HG02759 (cell line): Measurements from ENCODE around the gene SLC45A3.

Experiments
- ATAC-seq: cut with Tn5 transposase; IDR thresholded peaks from one replicate; pipeline ENCODE4 v1.9.1; 2021; ENCODE audit warnings: mild to moderate bottlenecking, moderate library complexity; ENCODE audit not compliant: unreplicated experiment

Gene SLC45A3

GRCh38 chr1:205669341-205670149 is 10.8 kb downstream of the SLC45A3 start:
- ATAC-seq, result peak; percentile 47

- peak; percentile 42 for ATAC-seq
Measured at GRCh38 chr1:205668951-205669340, 11.4 kb downstream of the SLC45A3 start.

- ATAC-seq, result no peak
Measured at GRCh38 chr1:205667909-205668643, 12.2 kb downstream of the SLC45A3 start.

GRCh38 chr1:205666372-205667166 is 13.7 kb downstream of the SLC45A3 start:
- ATAC-seq, result no peak

GRCh38 chr1:205665201-205666045 is 14.9 kb downstream of the SLC45A3 start:
- peak; percentile 35 for ATAC-seq

- ATAC-seq, result no peak
Measured at GRCh38 chr1:205664399-205665017, 15.8 kb downstream of the SLC45A3 start.

- ATAC-seq, result no peak
Measured at GRCh38 chr1:205663286-205663936, 16.9 kb downstream of the SLC45A3 start.

GRCh38 chr1:205662791-205663190 is 17.5 kb downstream of the SLC45A3 start:
- no peak for ATAC-seq

GRCh38 chr1:205662135-205662738 is 18.1 kb downstream of the SLC45A3 start:
- ATAC-seq, result no peak

GRCh38 chr1:205661429-205662134 is 18.7 kb downstream of the SLC45A3 start:
- ATAC-seq, result no peak

GRCh38 chr1:205660361-205660760 is 19.9 kb downstream of the SLC45A3 start:
- no peak for ATAC-seq

GRCh38 chr1:205658943-205659581 is 21.2 kb downstream of the SLC45A3 start:
- peak; percentile 70 for ATAC-seq

GRCh38 chr1:205656236-205656635 is 24.1 kb downstream of the SLC45A3 start:
- ATAC-seq, result no peak

- ATAC-seq, result no peak
Measured at GRCh38 chr1:205652984-205653383, 27.3 kb downstream of the SLC45A3 start.

GRCh38 chr1:205650241-205650640 is 30.1 kb downstream of the SLC45A3 start:
- no peak for ATAC-seq

- ATAC-seq, result no peak
Measured at GRCh38 chr1:205645519-205645918, 34.8 kb downstream of the SLC45A3 start.

- no peak for ATAC-seq
Measured at GRCh38 chr1:205642679-205643307, 37.5 kb downstream of the SLC45A3 start.

- ATAC-seq, result no peak
Measured at GRCh38 chr1:205639567-205639966, 40.7 kb downstream of the SLC45A3 start.
